ENCODE data around the gene ERI3.

- no peak for TF ChIP-seq SMAD1 (IDR thresholded peaks at IDR 0.05; ENCODE audit: low read depth, partially characterized antibody)
- TF ChIP-seq IKZF1 (conservative IDR thresholded peaks at IDR 0.05): no peak
- TF ChIP-seq, protein P1, sequence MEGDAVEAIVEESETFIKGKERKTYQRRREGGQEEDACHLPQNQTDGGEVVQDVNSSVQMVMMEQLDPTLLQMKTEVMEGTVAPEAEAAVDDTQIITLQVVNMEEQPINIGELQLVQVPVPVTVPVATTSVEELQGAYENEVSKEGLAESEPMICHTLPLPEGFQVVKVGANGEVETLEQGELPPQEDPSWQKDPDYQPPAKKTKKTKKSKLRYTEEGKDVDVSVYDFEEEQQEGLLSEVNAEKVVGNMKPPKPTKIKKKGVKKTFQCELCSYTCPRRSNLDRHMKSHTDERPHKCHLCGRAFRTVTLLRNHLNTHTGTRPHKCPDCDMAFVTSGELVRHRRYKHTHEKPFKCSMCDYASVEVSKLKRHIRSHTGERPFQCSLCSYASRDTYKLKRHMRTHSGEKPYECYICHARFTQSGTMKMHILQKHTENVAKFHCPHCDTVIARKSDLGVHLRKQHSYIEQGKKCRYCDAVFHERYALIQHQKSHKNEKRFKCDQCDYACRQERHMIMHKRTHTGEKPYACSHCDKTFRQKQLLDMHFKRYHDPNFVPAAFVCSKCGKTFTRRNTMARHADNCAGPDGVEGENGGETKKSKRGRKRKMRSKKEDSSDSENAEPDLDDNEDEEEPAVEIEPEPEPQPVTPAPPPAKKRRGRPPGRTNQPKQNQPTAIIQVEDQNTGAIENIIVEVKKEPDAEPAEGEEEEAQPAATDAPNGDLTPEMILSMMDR (IDR thresholded peaks at IDR 0.05 in 2 of 3, conservative IDR thresholded peaks at IDR 0.05 in 1 of 3; ENCODE audit: control insufficient read depth in 2 of 3, extremely low read depth in 1 of 3, insufficient read depth in 1 of 3, low read depth in 3 of 3, low read length in 3 of 3): no peak
- TF ChIP-seq POLR2A (IDR thresholded peaks at IDR 0.05; ENCODE audit: low read depth, low read length): no peak
- TF ChIP-seq POLR2AphosphoS5 (IDR thresholded peaks at IDR 0.05; ENCODE audit: low read length): no peak
These were observed 24.1 kb downstream of the ERI3 start for GRCh38 chr1:44330935-44331334.

All from GM12878 (cell line).